ENCODE measurements around the gene PEX5L.

DNA sequence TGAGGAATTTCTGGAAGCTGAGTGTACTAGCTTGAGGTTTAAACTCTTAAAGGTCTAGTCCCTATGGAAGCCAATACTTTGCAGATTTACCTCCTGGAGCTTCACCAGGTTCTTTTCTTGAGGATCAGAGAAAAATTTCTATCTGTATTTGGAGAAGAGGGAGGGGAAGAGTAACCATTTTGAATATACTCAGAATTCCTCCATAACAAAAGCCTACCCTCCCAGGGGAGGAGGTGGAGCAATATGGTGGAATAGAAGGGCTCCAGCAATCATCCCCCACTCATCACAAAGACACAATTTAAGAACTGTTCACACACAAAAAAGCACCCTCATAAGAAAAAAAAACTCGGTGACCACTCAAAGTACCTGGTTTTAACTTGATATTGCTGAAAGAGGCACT, 36.0 kb upstream of the PEX5L start:
- TF ChIP-seq, protein P1, sequence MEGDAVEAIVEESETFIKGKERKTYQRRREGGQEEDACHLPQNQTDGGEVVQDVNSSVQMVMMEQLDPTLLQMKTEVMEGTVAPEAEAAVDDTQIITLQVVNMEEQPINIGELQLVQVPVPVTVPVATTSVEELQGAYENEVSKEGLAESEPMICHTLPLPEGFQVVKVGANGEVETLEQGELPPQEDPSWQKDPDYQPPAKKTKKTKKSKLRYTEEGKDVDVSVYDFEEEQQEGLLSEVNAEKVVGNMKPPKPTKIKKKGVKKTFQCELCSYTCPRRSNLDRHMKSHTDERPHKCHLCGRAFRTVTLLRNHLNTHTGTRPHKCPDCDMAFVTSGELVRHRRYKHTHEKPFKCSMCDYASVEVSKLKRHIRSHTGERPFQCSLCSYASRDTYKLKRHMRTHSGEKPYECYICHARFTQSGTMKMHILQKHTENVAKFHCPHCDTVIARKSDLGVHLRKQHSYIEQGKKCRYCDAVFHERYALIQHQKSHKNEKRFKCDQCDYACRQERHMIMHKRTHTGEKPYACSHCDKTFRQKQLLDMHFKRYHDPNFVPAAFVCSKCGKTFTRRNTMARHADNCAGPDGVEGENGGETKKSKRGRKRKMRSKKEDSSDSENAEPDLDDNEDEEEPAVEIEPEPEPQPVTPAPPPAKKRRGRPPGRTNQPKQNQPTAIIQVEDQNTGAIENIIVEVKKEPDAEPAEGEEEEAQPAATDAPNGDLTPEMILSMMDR (IDR thresholded peaks at IDR 0.05) = no peak
- no peak for TF ChIP-seq ZFX (IDR thresholded peaks at IDR 0.05; ENCODE audit: borderline replicate concordance)

Measured in 22Rv1 (cell line).